DMS114 treated with DMSO at 0.1 percent for 48 hours (cell line): ENCODE data around the gene SERPINB6.
"Not testable (repeated sequence)": the region's sequence is repeated elsewhere in the genome, so short reads cannot be mapped to it uniquely, and the experiment has no call there.

Source experiments
- DNase-seq: peaks from one replicate; lab custom pipeline; 2025; ENCODE audit not compliant: unreplicated experiment; lab: John Stamatoyannopoulos, UW

The SERPINB6 gene

GRCh38 chr6:2916158-2916925, 55.0 kb downstream of the SERPINB6 start:
- no peak for DNase-seq

GRCh38 chr6:2915150-2915549, 56.2 kb downstream of the SERPINB6 start:
- DNase-seq, result no peak

GRCh38 chr6:2914318-2914660, 57.1 kb downstream of the SERPINB6 start:
- no peak for DNase-seq

- DNase-seq, result no peak
Measured at GRCh38 chr6:2913621-2914317, 57.6 kb downstream of the SERPINB6 start.

- no peak for DNase-seq
Measured at GRCh38 chr6:2911171-2911570, 60.2 kb downstream of the SERPINB6 start.

GRCh38 chr6:2909718-2910117, 61.6 kb downstream of the SERPINB6 start:
- DNase-seq, result no peak

- DNase-seq, result not testable (repeated sequence)
Measured at GRCh38 chr6:2909051-2909606, 62.2 kb downstream of the SERPINB6 start.

- DNase-seq, result not testable (repeated sequence)
Measured at GRCh38 chr6:2908516-2908915, 62.9 kb downstream of the SERPINB6 start.

GRCh38 chr6:2903411-2904185, 67.8 kb downstream of the SERPINB6 start:
- DNase-seq, result not testable (repeated sequence)

GRCh38 chr6:2901645-2902502, 69.5 kb downstream of the SERPINB6 start:
- not testable (repeated sequence) for DNase-seq

- no peak for DNase-seq
Measured at GRCh38 chr6:2900821-2901644, 70.3 kb downstream of the SERPINB6 start.

- no peak for DNase-seq
Measured at GRCh38 chr6:2900221-2900807, 71.1 kb downstream of the SERPINB6 start.

GRCh38 chr6:2899596-2899995, 71.8 kb downstream of the SERPINB6 start:
- no peak for DNase-seq
